Endodermal cell (in vitro differentiated cells): ENCODE measurements around the gene PNPO. TPM values are rescaled to one million over a fixed set of nuclear protein-coding genes. Genes with fewer than 3 reads are reported as not detected.

Experiments
- DNase-seq: peaks from one replicate; pipeline ENCODE4 v3.0.0-alpha.2; 2017
- H3K27ac ChIP-seq: 2 replicates; pipeline ENCODE4 v1.5.1; 2013; ENCODE audit warnings: mild to moderate bottlenecking, low read depth, low read length, moderate library complexity
- H3K27me3 ChIP-seq: 2 replicates; pipeline ENCODE4 v1.6.1; 2013; ENCODE audit warnings: mild to moderate bottlenecking, low read length, moderate library complexity; ENCODE audit not compliant: insufficient read depth, control insufficient read depth, poor library complexity, severe bottlenecking
- H3K36me3 ChIP-seq: 2 replicates; pipeline ENCODE4 v1.7.0; 2013; ENCODE audit warnings: mild to moderate bottlenecking, low read length, moderate library complexity; ENCODE audit not compliant: control insufficient read depth, insufficient read depth
- H3K4me1 ChIP-seq: one replicate; pipeline ENCODE4 v1.7.0; 2013; ENCODE audit warnings: low read length; ENCODE audit not compliant: control insufficient read depth, insufficient read depth
- H3K4me3 ChIP-seq: 2 replicates; pipeline ENCODE4 v1.5.1; 2013; ENCODE audit warnings: mild to moderate bottlenecking, low read length, moderate library complexity
- H3K9ac ChIP-seq: 2 replicates; pipeline ENCODE4 v1.6.1; 2013; ENCODE audit warnings: mild to moderate bottlenecking, low read length, moderate library complexity; ENCODE audit not compliant: poor library complexity, severe bottlenecking; ENCODE audit errors: extremely low read depth
- H3K9me3 ChIP-seq: 2 replicates; pipeline ENCODE4 v1.6.1; 2013; ENCODE audit warnings: mild to moderate bottlenecking, low read length, moderate library complexity; ENCODE audit not compliant: control insufficient read depth
- H3K27ac Mint-ChIP-seq: 2 replicates; pipeline ENCODE4 v1.8.0; 2020; ENCODE audit warnings: mixed read lengths
- H3K27me3 Mint-ChIP-seq: 2 replicates; pipeline ENCODE4 v1.8.0; 2021; ENCODE audit warnings: mild to moderate bottlenecking, mixed read lengths; ENCODE audit not compliant: insufficient read depth
- H3K36me3 Mint-ChIP-seq: 2 replicates; pipeline ENCODE4 v1.8.0; 2020; ENCODE audit warnings: low read depth, mixed read lengths
- H3K4me1 Mint-ChIP-seq: 2 replicates; pipeline ENCODE4 v1.8.0; 2020; ENCODE audit warnings: mixed read lengths
- H3K4me3 Mint-ChIP-seq: 2 replicates; pipeline ENCODE4 v1.8.0; 2020; ENCODE audit warnings: mild to moderate bottlenecking, moderate library complexity, mixed read lengths
- H3K9me3 Mint-ChIP-seq: 2 replicates; pipeline ENCODE4 v1.8.0; 2020; ENCODE audit warnings: mild to moderate bottlenecking, mixed read lengths
- WGBS, 2 experiments: methylation state at CpG; one replicate each; pipeline versions ENCODE4 v1.1.5 to v1.1.7; 2013; ENCODE audit warnings: missing lambda C conversion rate in 2 of 2, mixed read lengths in 1 of 2; ENCODE audit not compliant: insufficient coverage in 1 of 2, insufficient read length in 1 of 2; 5-methylcytosine and 5-hydroxymethylcytosine counted together
- total RNA-seq, 2 donors: library from RNA; stranded (reverse); fragmentation: NEBNext Ultra II Directional in 1 of 2; extraction: Animal tissue kit (Norgen Biotek cat#: 25700) in 1 of 2; gene quantifications; 2 replicates in 1 of 2; 3 replicates in 1 of 2; pipeline ENCODE4 v1.2.1, GENCODE V29; 2021
- TF ChIP-seq, protein P1 (sequence below): fragments of 200-600 bp; sonication (generic); conservative IDR thresholded peaks from 2 replicates; pipeline ENCODE4 v1.5.0; 2021; ENCODE audit warnings: antibody characterized with exemption, mild to moderate bottlenecking

PNPO gene
- total RNA-seq, 2 donors from 2014 or later, result 8.5 to 10.4 TPM

DNA sequence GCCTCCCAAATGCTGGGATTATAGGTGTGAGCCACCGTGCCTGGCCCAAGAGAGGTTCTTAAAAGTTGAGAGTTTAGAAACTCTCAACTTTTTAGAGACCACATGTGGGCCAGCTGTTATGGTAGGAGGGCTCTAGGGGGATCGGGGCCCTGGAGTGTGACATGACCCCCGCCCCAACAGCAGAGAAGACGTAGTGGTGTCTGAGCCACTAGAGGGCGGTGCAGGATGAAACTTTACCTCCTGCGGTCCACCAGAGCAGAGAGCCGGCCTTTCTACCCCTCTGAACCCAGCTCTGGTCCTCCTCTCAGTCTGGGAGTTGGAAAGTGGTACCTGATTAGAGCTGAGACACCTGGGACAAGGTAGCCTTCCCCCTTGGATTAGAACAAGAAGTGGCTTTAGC, 37.0 kb downstream of the PNPO start:
- Mint-ChIP-seq H3K27me3 (no peaks in the 10 kb centered on the region), H3K36me3 (peaks cover 72% of the 10 kb centered on the region), H3K4me1 (no peaks in the 10 kb centered on the region), H3K4me3 (no peak overlapping the region), H3K27ac (no peak overlapping the region), H3K9me3 (no peaks in the 10 kb centered on the region)
- 30 to 35% methylated on average over 2 to 7 of the region's 7 CpGs for WGBS, 2 experiments
- DNase-seq, result peak; percentile 95
- no peak overlapping the region for H3K4me3 ChIP-seq
- TF ChIP-seq, protein P1, sequence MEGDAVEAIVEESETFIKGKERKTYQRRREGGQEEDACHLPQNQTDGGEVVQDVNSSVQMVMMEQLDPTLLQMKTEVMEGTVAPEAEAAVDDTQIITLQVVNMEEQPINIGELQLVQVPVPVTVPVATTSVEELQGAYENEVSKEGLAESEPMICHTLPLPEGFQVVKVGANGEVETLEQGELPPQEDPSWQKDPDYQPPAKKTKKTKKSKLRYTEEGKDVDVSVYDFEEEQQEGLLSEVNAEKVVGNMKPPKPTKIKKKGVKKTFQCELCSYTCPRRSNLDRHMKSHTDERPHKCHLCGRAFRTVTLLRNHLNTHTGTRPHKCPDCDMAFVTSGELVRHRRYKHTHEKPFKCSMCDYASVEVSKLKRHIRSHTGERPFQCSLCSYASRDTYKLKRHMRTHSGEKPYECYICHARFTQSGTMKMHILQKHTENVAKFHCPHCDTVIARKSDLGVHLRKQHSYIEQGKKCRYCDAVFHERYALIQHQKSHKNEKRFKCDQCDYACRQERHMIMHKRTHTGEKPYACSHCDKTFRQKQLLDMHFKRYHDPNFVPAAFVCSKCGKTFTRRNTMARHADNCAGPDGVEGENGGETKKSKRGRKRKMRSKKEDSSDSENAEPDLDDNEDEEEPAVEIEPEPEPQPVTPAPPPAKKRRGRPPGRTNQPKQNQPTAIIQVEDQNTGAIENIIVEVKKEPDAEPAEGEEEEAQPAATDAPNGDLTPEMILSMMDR, result peak; percentile 91
- H3K9ac ChIP-seq, result no peak overlapping the region
- no peak overlapping the region for H3K27ac ChIP-seq
- peaks cover 4% of the 10 kb centered on the region for H3K4me1 ChIP-seq
- no peaks in the 10 kb centered on the region for H3K27me3 ChIP-seq
- no peaks in the 10 kb centered on the region for H3K9me3 ChIP-seq
- peaks cover 41% of the 10 kb centered on the region for H3K36me3 ChIP-seq

DNA sequence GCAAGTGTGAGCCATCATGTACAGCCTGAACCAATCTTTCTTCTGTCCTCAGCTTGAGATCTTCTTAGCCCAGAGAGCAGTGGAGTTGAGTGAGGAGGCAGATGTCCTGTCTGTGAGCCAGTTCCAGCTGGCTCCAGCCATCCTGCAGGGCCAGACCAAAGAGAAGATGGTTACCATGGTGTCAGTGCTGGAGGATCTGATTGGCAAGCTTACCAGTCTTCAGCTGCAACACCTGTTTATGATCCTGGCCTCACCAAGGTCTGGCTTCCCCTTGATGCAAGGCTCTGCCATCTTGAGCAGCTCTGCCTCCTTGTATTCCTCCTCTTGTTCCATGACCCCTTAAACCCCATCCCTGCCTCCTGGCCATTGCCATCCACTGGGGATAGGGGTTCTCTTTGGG, 39.2 kb downstream of the PNPO start:
- Histone ChIP-seq H3K9me3 (no peaks in the 10 kb centered on the region), H3K4me3 (no peak overlapping the region), H3K4me1 (peaks cover 12% of the 10 kb centered on the region), H3K36me3 (peaks cover 27% of the 10 kb centered on the region), H3K9ac (no peak overlapping the region), H3K27ac (no peak overlapping the region), H3K27me3 (no peaks in the 10 kb centered on the region)
- TF ChIP-seq, protein P1, result no peak
- H3K27ac Mint-ChIP-seq, result no peak overlapping the region
- no peaks in the 10 kb centered on the region for H3K9me3 Mint-ChIP-seq
- H3K36me3 Mint-ChIP-seq, result peaks cover 52% of the 10 kb centered on the region
- H3K4me1 Mint-ChIP-seq, result peaks cover 5% of the 10 kb centered on the region
- H3K27me3 Mint-ChIP-seq, result no peaks in the 10 kb centered on the region
- H3K4me3 Mint-ChIP-seq, result no peak overlapping the region
- DNase-seq, result no peak

DNA sequence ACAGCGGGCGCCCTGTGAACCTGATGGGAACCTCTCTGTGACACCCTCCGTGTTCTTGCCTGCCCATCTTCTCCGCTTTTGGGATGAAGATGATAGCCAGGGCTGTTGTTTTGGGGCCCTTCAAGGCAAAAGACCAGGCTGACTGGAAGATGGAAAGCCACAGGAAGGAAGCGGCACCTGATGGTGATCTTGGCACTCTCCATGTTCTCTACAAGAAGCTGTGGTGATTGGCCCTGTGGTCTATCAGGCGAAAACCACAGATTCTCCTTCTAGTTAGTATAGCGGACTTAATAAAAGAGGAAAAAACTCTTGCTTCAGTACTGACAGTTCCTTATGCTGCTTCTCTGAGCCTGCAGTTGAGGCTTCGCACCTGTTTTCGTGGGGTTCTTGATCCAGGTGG, 40.1 kb downstream of the PNPO start:
- WGBS, 2 experiments, result 94 to 95% methylated on average over 8 to 9 of the region's 9 CpGs

More for the DNA sequence above, 40.1 kb downstream of the PNPO start:
- Mint-ChIP-seq H3K4me3 (no peak overlapping the region), H3K9me3 (no peaks in the 10 kb centered on the region), H3K27ac (no peak overlapping the region), H3K36me3 (peaks cover 47% of the 10 kb centered on the region), H3K4me1 (peaks cover 5% of the 10 kb centered on the region), H3K27me3 (no peaks in the 10 kb centered on the region)
- Histone ChIP-seq H3K27ac (peak overlapping the region; percentile 72), H3K36me3 (peaks cover 23% of the 10 kb centered on the region), H3K9me3 (no peaks in the 10 kb centered on the region), H3K27me3 (no peaks in the 10 kb centered on the region), H3K9ac (no peak overlapping the region), H3K4me1 (peaks cover 12% of the 10 kb centered on the region), H3K4me3 (no peak overlapping the region)
- no peak for DNase-seq
- TF ChIP-seq, protein P1, result no peak
